CD4-positive, CD25-positive, alpha-beta regulatory T cell (primary cell): Measurements from ENCODE around the gene NOL3. TPM values are rescaled to one million over a fixed set of nuclear protein-coding genes. Genes with fewer than 3 reads are reported as not detected.

Source experiments
- ATAC-seq, 2 donors: fragments of 150-1000 bp; cut with Tn5 transposase; one replicate each; pipeline ENCODE4 v1.10.0; 2021; ENCODE audit warnings: low read depth in 2 of 2, moderate number of reproducible peaks in 2 of 2, moderate library complexity in 1 of 2
- DNase-seq, 3 donors: peaks; one replicate each; pipeline versions ENCODE4 v3.0.0 to v3.0.0-alpha.2; 2012 to 2022; ENCODE audit warnings: mixed read lengths in 1 of 3
- H3K27ac ChIP-seq: one replicate; pipeline ENCODE4 v1.7.0; 2013; ENCODE audit warnings: mild to moderate bottlenecking, low read length; ENCODE audit not compliant: insufficient read depth, poor library complexity, severe bottlenecking
- H3K27me3 ChIP-seq: one replicate; pipeline ENCODE4 v1.7.0; 2013; ENCODE audit warnings: low read length; ENCODE audit not compliant: control insufficient read depth, insufficient read depth
- H3K36me3 ChIP-seq: one replicate; pipeline ENCODE4 v1.7.0; 2013; ENCODE audit warnings: mild to moderate bottlenecking, low read length, moderate library complexity; ENCODE audit not compliant: control insufficient read depth, insufficient read depth
- H3K4me1 ChIP-seq: 2 replicates; pipeline ENCODE4 v1.7.0; 2013; ENCODE audit warnings: mild to moderate bottlenecking, low read length; ENCODE audit not compliant: insufficient read depth, control insufficient read depth, poor library complexity, severe bottlenecking
- H3K4me3 ChIP-seq: one replicate; pipeline ENCODE4 v1.7.0; 2013; ENCODE audit warnings: low read depth, mild to moderate bottlenecking, low read length, moderate library complexity
- H3K9me3 ChIP-seq, 2 experiments: 1 replicate in 1 of 2; 2 replicates in 1 of 2; pipeline ENCODE4 v1.7.0; 2013; ENCODE audit warnings: low read length in 2 of 2, mild to moderate bottlenecking in 1 of 2, moderate library complexity in 1 of 2; ENCODE audit not compliant: control insufficient read depth in 2 of 2
- H3K27ac Mint-ChIP-seq, 3 donors: one replicate each; pipeline ENCODE4 v1.8.0; 2020 to 2022; ENCODE audit warnings: mild to moderate bottlenecking in 3 of 3, mixed read lengths in 3 of 3, moderate library complexity in 2 of 3
- H3K27me3 Mint-ChIP-seq: one replicate; pipeline ENCODE4 v1.8.0; 2022; ENCODE audit warnings: mild to moderate bottlenecking, mixed read lengths
- H3K36me3 Mint-ChIP-seq: one replicate; pipeline ENCODE4 v1.8.0; 2020; ENCODE audit warnings: mixed read lengths
- H3K4me1 Mint-ChIP-seq, 4 donors: one replicate each; pipeline ENCODE4 v1.8.0; 2020 to 2022; ENCODE audit warnings: mixed read lengths in 4 of 4, mild to moderate bottlenecking in 1 of 4
- H3K4me3 Mint-ChIP-seq, 4 donors: one replicate each; pipeline ENCODE4 v1.8.0; 2020 to 2022; ENCODE audit warnings: mild to moderate bottlenecking in 4 of 4, mixed read lengths in 4 of 4, moderate library complexity in 3 of 4
- H3K9me3 Mint-ChIP-seq, 7 donors: one replicate each; pipeline ENCODE4 v1.8.0; 2020 to 2022; ENCODE audit warnings: mixed read lengths in 7 of 7, mild to moderate bottlenecking in 3 of 7, moderate library complexity in 2 of 7
- polyA plus RNA-seq, 4 donors: library from polyadenylated mRNA; unstranded; fragments of 300-500 nt; fragmentation: Illumina TruSeq; gene quantifications; one replicate each; pipeline ENCODE4 v1.2.3, GENCODE V29; 2021
- total RNA-seq: library from RNA; stranded (reverse); gene quantifications from one replicate; pipeline ENCODE4 v1.2.3, GENCODE V29; 2022

NOL3 gene
- total and polyA plus RNA-seq, 5 donors from 2014 or later, result 2.3 TPM; not detected in 4

- peak overlapping the region in 3 of 4 donors; percentile 3 to 38 (median 5) for H3K4me3 Mint-ChIP-seq
- no peaks in the 10 kb centered on the region for H3K36me3 Mint-ChIP-seq
- H3K27me3 Mint-ChIP-seq, result peaks cover 79% of the 10 kb centered on the region
- H3K4me1 ChIP-seq, result peaks cover 44% of the 10 kb centered on the region
- no peaks in the 10 kb centered on the region for H3K9me3 ChIP-seq
- no peaks in the 10 kb centered on the region for H3K36me3 ChIP-seq
- peak in 1 of 3 donors; percentile 44 for DNase-seq
- no peak overlapping the region for H3K4me3 ChIP-seq
- peaks cover 0 to 2% (median 0%) of the 10 kb centered on the region in 7 donors for H3K9me3 Mint-ChIP-seq
- no peak overlapping the region for H3K27ac ChIP-seq
- no peak overlapping the region for H3K27ac Mint-ChIP-seq
- peaks cover 5 to 34% (median 15%) of the 10 kb centered on the region in 4 donors for H3K4me1 Mint-ChIP-seq
- ATAC-seq, result no peak
- H3K27me3 ChIP-seq, result peaks cover 28% of the 10 kb centered on the region
Observed at GRCh38 chr16:67169642-67170167, 633 bp upstream of the NOL3 start.

GRCh38 chr16:67170949-67171649 lies 761 bp downstream of the NOL3 start:
- peaks cover 80% of the 10 kb centered on the region for H3K27me3 Mint-ChIP-seq
- Histone ChIP-seq H3K4me3 (no peak overlapping the region), H3K4me1 (peaks cover 32% of the 10 kb centered on the region), H3K9me3 (no peaks in the 10 kb centered on the region), H3K27me3 (peaks cover 28% of the 10 kb centered on the region), H3K36me3 (no peaks in the 10 kb centered on the region), H3K27ac (no peak overlapping the region)
- ATAC-seq, result no peak
- H3K27ac Mint-ChIP-seq, result peak overlapping the region in 1 of 3 donors; percentile 26
- no peak for DNase-seq
- H3K4me3 Mint-ChIP-seq, result peak overlapping the region in 1 of 4 donors; percentile 6
- H3K36me3 Mint-ChIP-seq, result no peaks in the 10 kb centered on the region
- H3K4me1 Mint-ChIP-seq, result peaks cover 5 to 30% (median 15%) of the 10 kb centered on the region in 4 donors
- H3K9me3 Mint-ChIP-seq, result peaks cover 0 to 2% (median 0%) of the 10 kb centered on the region in 7 donors

- Mint-ChIP-seq H3K27ac (peak overlapping the region in 1 of 3 donors; percentile 68), H3K27me3 (peaks cover 67% of the 10 kb centered on the region), H3K36me3 (no peaks in the 10 kb centered on the region), H3K4me3 (peak overlapping the region in 3 of 4 donors; percentile 82 to 89 (median 83)), H3K4me1 (peaks cover 5 to 31% (median 17%) of the 10 kb centered on the region in 4 donors), H3K9me3 (peaks cover 0 to 3% (median 0%) of the 10 kb centered on the region in 7 donors)
- Histone ChIP-seq H3K36me3 (no peaks in the 10 kb centered on the region), H3K27ac (no peak overlapping the region), H3K4me3 (peak overlapping the region; percentile 37), H3K9me3 (no peaks in the 10 kb centered on the region), H3K27me3 (peaks cover 18% of the 10 kb centered on the region), H3K4me1 (peaks cover 39% of the 10 kb centered on the region)
- ATAC-seq (no peak), DNase-seq (no peak)
Observed at GRCh38 chr16:67173323-67173722, 3.0 kb downstream of the NOL3 start.

GRCh38 chr16:67173808-67174705 lies 3.7 kb downstream of the NOL3 start:
- Mint-ChIP-seq H3K4me1 (peaks cover 5 to 37% (median 21%) of the 10 kb centered on the region in 4 donors), H3K9me3 (peaks cover 0 to 3% (median 0%) of the 10 kb centered on the region in 7 donors), H3K27me3 (peaks cover 59% of the 10 kb centered on the region), H3K36me3 (no peaks in the 10 kb centered on the region), H3K4me3 (peak overlapping the region; percentile 82 to 89 (median 84)), H3K27ac (peak overlapping the region in 2 of 3 donors; percentile 68 to 78)
- Histone ChIP-seq H3K9me3 (no peaks in the 10 kb centered on the region), H3K27ac (no peak overlapping the region), H3K36me3 (no peaks in the 10 kb centered on the region), H3K27me3 (peaks cover 18% of the 10 kb centered on the region), H3K4me1 (peaks cover 45% of the 10 kb centered on the region), H3K4me3 (peak overlapping the region; percentile 37)
- DNase-seq (peak; percentile 54 to 81 (median 55)), ATAC-seq (peak; percentile 75 to 83)

- H3K36me3 Mint-ChIP-seq, result no peaks in the 10 kb centered on the region
- no peak overlapping the region for H3K27ac Mint-ChIP-seq
- Histone ChIP-seq H3K36me3 (no peaks in the 10 kb centered on the region), H3K4me3 (no peak overlapping the region), H3K9me3 (no peaks in the 10 kb centered on the region), H3K27ac (no peak overlapping the region), H3K4me1 (peaks cover 41% of the 10 kb centered on the region), H3K27me3 (peaks cover 18% of the 10 kb centered on the region)
- peaks cover 5 to 34% (median 19%) of the 10 kb centered on the region in 4 donors for H3K4me1 Mint-ChIP-seq
- peaks cover 0 to 3% (median 0%) of the 10 kb centered on the region in 7 donors for H3K9me3 Mint-ChIP-seq
- DNase-seq (no peak), ATAC-seq (no peak)
- peaks cover 52% of the 10 kb centered on the region for H3K27me3 Mint-ChIP-seq
- peak overlapping the region in 2 of 4 donors; percentile 82 to 83 for H3K4me3 Mint-ChIP-seq
Observed at GRCh38 chr16:67174706-67175231, 4.4 kb downstream of the NOL3 start.

GRCh38 chr16:67176662-67177061 lies 6.3 kb downstream of the NOL3 start:
- Histone ChIP-seq H3K27me3 (peaks cover 11% of the 10 kb centered on the region), H3K36me3 (no peaks in the 10 kb centered on the region), H3K27ac (no peak overlapping the region), H3K4me3 (no peak overlapping the region), H3K4me1 (peaks cover 30% of the 10 kb centered on the region), H3K9me3 (no peaks in the 10 kb centered on the region)
- DNase-seq (no peak), ATAC-seq (no peak)
- Mint-ChIP-seq H3K4me1 (peaks cover 5 to 26% (median 15%) of the 10 kb centered on the region in 4 donors), H3K27ac (no peak overlapping the region), H3K27me3 (peaks cover 37% of the 10 kb centered on the region), H3K4me3 (peak overlapping the region in 2 of 4 donors; percentile 9 to 65), H3K36me3 (no peaks in the 10 kb centered on the region), H3K9me3 (peaks cover 0 to 3% (median 0%) of the 10 kb centered on the region in 7 donors)
